HCT116 (cell line): Measurements from ENCODE around the gene CMBL. TPM values are rescaled to one million over a fixed set of nuclear protein-coding genes. Genes with fewer than 3 reads are reported as not detected.

Experiments
- ATAC-seq: fragments of 200-7000 bp; cut with Tn5 transposase; 2 replicates; pipeline ENCODE4 v1.9.1; 2020; ENCODE audit warnings: mild to moderate bottlenecking, moderate library complexity
- BruUV-seq: library from RNA; stranded (reverse); fragments of 400-500 nt; replicated peaks from 2 replicates; lab custom pipeline; 2021; lab: Mats Ljungman, UMichigan
- CTCF ChIA-PET: fragments of 300-600 bp; sonication (Branson Sonifier 250); formaldehyde crosslinking; loops from one replicate; lab custom pipeline; 2021; ENCODE audit warnings: antibody characterized with exemption; lab: Charles Lee
- POLR2A ChIA-PET: fragments of 300-600, 350-600 bp; sonication (Branson Sonifier 250); formaldehyde crosslinking; loops from one replicate; lab custom pipeline; 2021; ENCODE audit warnings: antibody characterized with exemption; lab: Charles Lee
- RAD21 ChIA-PET, 2 experiments: fragments of 300-600 bp; sonication (Branson Sonifier 250); formaldehyde crosslinking; loops; one replicate each; lab custom pipeline; 2023; ENCODE audit warnings: low total read pairs in 2 of 2; ENCODE audit not compliant: uncharacterized antibody in 2 of 2, unreplicated experiment in 2 of 2, low non-redundant PET in 1 of 2; lab: Charles Lee
- DNase-seq: peaks from one replicate; pipeline ENCODE4 v3.0.0-alpha.2; 2010; ENCODE audit warnings: low read depth, low spot score
- H2AFZ ChIP-seq: fragments of 200-600 bp; shearing (Covaris generic), sonication (generic); 2 replicates; pipeline ENCODE4 v1.6.1; 2017; ENCODE audit warnings: low read depth, mixed run types, mixed read lengths, antibody characterized with exemption, low read length; ENCODE audit not compliant: poor library complexity, severe bottlenecking
- H3K27ac ChIP-seq: 2 replicates; pipeline ENCODE4 v1.5.1; 2012; ENCODE audit warnings: low read depth, low read length
- H3K27me3 ChIP-seq: fragments of 200-600 bp; sonication (generic); 2 replicates; pipeline ENCODE4 v1.6.1; 2016; ENCODE audit warnings: mixed run types, low read length, mixed read lengths; ENCODE audit not compliant: insufficient read depth
- H3K36me3 ChIP-seq, 2 experiments: fragments of 200-500 bp in 1 of 2; fragments of 200-600 bp in 1 of 2; sonication (Bioruptor generic) in 1 of 2; sonication (generic) in 1 of 2; 2 replicates each; pipeline versions ENCODE4 v1.5.1 to v1.6.1; 2014 to 2016; ENCODE audit warnings: low read length in 2 of 2, inconsistent platforms in 1 of 2, mixed read lengths in 1 of 2, mixed run types in 1 of 2; ENCODE audit not compliant: insufficient read depth in 2 of 2, control insufficient read depth in 1 of 2
- H3K4me1 ChIP-seq, 2 experiments: fragments of 200-600 bp in 1 of 2; sonication (generic) in 1 of 2; 2 replicates each; pipeline versions ENCODE4 v1.5.1 to v1.6.1; 2012 to 2017; ENCODE audit warnings: low read length in 2 of 2, inconsistent platforms in 1 of 2, mild to moderate bottlenecking in 1 of 2, mixed read lengths in 1 of 2, mixed run types in 1 of 2, moderate library complexity in 1 of 2; ENCODE audit not compliant: insufficient read depth in 2 of 2, control insufficient read depth in 1 of 2
- H3K4me2 ChIP-seq: fragments of 200-600 bp; sonication (generic); 2 replicates; pipeline ENCODE4 v1.6.1; 2017; ENCODE audit warnings: mixed run types, low read length, mixed read lengths
- H3K4me3 ChIP-seq, 2 experiments: fragments of 200-600 bp in 1 of 2; sonication (generic) in 1 of 2; replicated peaks in 1 of 2; 2 replicates each; pipeline ENCODE4 v1.5.1; 2011 to 2016; ENCODE audit warnings: low read length in 2 of 2, control low read depth in 1 of 2, low read depth in 1 of 2, mild to moderate bottlenecking in 1 of 2, mixed read lengths in 1 of 2, mixed run types in 1 of 2
- H3K79me2 ChIP-seq: fragments of 200-600 bp; sonication (generic); 2 replicates; pipeline ENCODE4 v1.6.1; 2017; ENCODE audit warnings: mild to moderate bottlenecking, mixed run types, low read length, moderate library complexity, mixed read lengths; ENCODE audit not compliant: insufficient read depth
- H3K9ac ChIP-seq: fragments of 200-600 bp; sonication (generic); 2 replicates; pipeline ENCODE4 v1.6.1; 2016; ENCODE audit warnings: low read length, mixed read lengths
- H3K9me2 ChIP-seq: fragments of 200-600 bp; sonication (generic), shearing (Covaris generic); 2 replicates; pipeline ENCODE4 v1.6.1; 2017; ENCODE audit warnings: mixed run types, mild to moderate bottlenecking, moderate library complexity; ENCODE audit not compliant: insufficient read depth
- H3K9me3 ChIP-seq, 2 experiments: fragments of 200-500 bp in 1 of 2; fragments of 200-600 bp in 1 of 2; sonication (Bioruptor generic) in 1 of 2; sonication (generic) in 1 of 2; 2 replicates each; pipeline ENCODE4 v1.6.1; 2014 to 2017; ENCODE audit warnings: low read length in 2 of 2, mixed read lengths in 2 of 2, inconsistent platforms in 1 of 2, low read depth in 1 of 2, mild to moderate bottlenecking in 1 of 2, mixed run types in 1 of 2, moderate library complexity in 1 of 2; ENCODE audit not compliant: control insufficient read depth in 1 of 2, insufficient read depth in 1 of 2
- H4K20me1 ChIP-seq: fragments of 200-600 bp; sonication (generic), shearing (Covaris generic); 2 replicates; pipeline ENCODE4 v1.6.1; 2017; ENCODE audit warnings: mixed run types, mild to moderate bottlenecking, moderate library complexity; ENCODE audit not compliant: insufficient read depth
- ATF3 ChIP-seq: IDR thresholded peaks from 2 replicates; pipeline ENCODE4 v1.6.1; 2012
- FOSL1 ChIP-seq: IDR thresholded peaks from 2 replicates; pipeline ENCODE4 v1.6.1; 2012; ENCODE audit warnings: low read depth
- POLR2A ChIP-seq: IDR thresholded peaks from 2 replicates; pipeline ENCODE4 v1.7.0; 2011; ENCODE audit warnings: borderline replicate concordance; ENCODE audit not compliant: insufficient read depth, insufficient read length; ENCODE audit errors: extremely low read depth
- SP1 ChIP-seq: IDR thresholded peaks from 2 replicates; pipeline ENCODE4 v1.6.1; 2012; ENCODE audit warnings: low read depth
- ZFX ChIP-seq: fragments of 450-650 bp; IDR thresholded peaks from 2 replicates; pipeline ENCODE4 v1.6.1; 2017
- ZNF274 ChIP-seq: fragments of 200-500 bp; sonication (Bioruptor generic); IDR thresholded peaks from 2 replicates; pipeline ENCODE4 v1.6.1; 2014; ENCODE audit warnings: mild to moderate bottlenecking, low read depth, low read length, inconsistent platforms
- intact Hi-C: fragments of 100-400 bp; cut with micrococcal nuclease; formaldehyde crosslinking; loops from 2 replicates; pipeline ENCODE4 v1.10.0; 2022
- total RNA-seq: library from RNA; stranded (reverse); gene quantifications from one replicate; pipeline ENCODE4 v1.2.1, GENCODE V29; 2021; ENCODE audit not compliant: unreplicated experiment

The CMBL gene
- total RNA-seq, 1 experiment from 2014 or later = 51.0 TPM

- Histone ChIP-seq H3K4me3 (no peak overlapping the region), H3K9me2 (no peaks in the 10 kb centered on the region), H3K9me3 (no peaks in the 10 kb centered on the region), H3K9ac (no peak overlapping the region)
- ChIA-PET RAD21 (no interaction called here), POLR2A (interaction anchor here (1.8 kb wide), 1 partner anchor 11 kb away, joined by 3 read pairs; the partner anchor contains the start of genes ATPSCKMT and CCT5)
- no peak for TF ChIP-seq ZNF274
- TF ChIP-seq SP1 = no peak
- no peak for TF ChIP-seq POLR2A
- TF ChIP-seq ZFX = no peak
- TF ChIP-seq FOSL1 = no peak
- no peak for TF ChIP-seq ATF3
- TF ChIP-seq, all 23 proteins: peak for 0
- H3K79me2 ChIP-seq = peaks cover 58% of the 10 kb centered on the region
- H2AFZ ChIP-seq = no peak overlapping the region
- 0 out of 4 replicates have a peak, but pooled peaks cover 0 to 3% of the 10 kb centered on the region in 2 experiments for H3K4me1 ChIP-seq
- intact Hi-C loops = no loop called here
- no peak overlapping the region for H3K27ac ChIP-seq
- BruUV-seq = no TSS peak
- CTCF ChIA-PET = no interaction called here
- DNase-seq (no peak), ATAC-seq (no peak)
- peaks cover 82 to 87% of the 10 kb centered on the region in 2 experiments for H3K36me3 ChIP-seq
- H4K20me1 ChIP-seq = peaks cover 7% of the 10 kb centered on the region; the same call in 1 of the 2 replicates
- H3K4me2 ChIP-seq = no peak overlapping the region
- no peaks in the 10 kb centered on the region for H3K27me3 ChIP-seq
These were observed 46.6 kb downstream of the CMBL start for GRCh38 chr5:10261065-10261464.

GRCh38 chr5:10259899-10260298 is 47.8 kb downstream of the CMBL start:
- no peak for TF ChIP-seq ATF3
- intact Hi-C loops = no loop called here
- Histone ChIP-seq H2AFZ (no peak overlapping the region), H3K9ac (no peak overlapping the region), H3K4me2 (no peak overlapping the region), H4K20me1 (peaks cover 15% of the 10 kb centered on the region; the same call in 1 of the 2 replicates), H3K9me2 (no peaks in the 10 kb centered on the region), H3K4me3 (no peak overlapping the region), H3K27me3 (no peaks in the 10 kb centered on the region), H3K9me3 (no peaks in the 10 kb centered on the region), H3K36me3 (peaks cover 86 to 95% of the 10 kb centered on the region in 2 experiments), H3K27ac (no peak overlapping the region), H3K4me1 (no peaks in the 10 kb centered on the region), H3K79me2 (peaks cover 70% of the 10 kb centered on the region)
- no peak for DNase-seq
- CTCF ChIA-PET = no interaction called here
- ATAC-seq = 0 out of 2 replicates have a peak, but pooled peaks have one; percentile 16
- POLR2A ChIA-PET = no interaction called here
- RAD21 ChIA-PET = no interaction called here
- no TSS peak for BruUV-seq
